Fibroblast of mammary gland (primary cell): ENCODE data around the gene INPP4B.

Experiments
- DNase-seq: peaks from one replicate; pipeline ENCODE4 v3.0.0-alpha.2; 2010; ENCODE audit warnings: low read depth
- H3K4me3 ChIP-seq: 2 replicates; pipeline ENCODE4 v1.5.1; 2011; ENCODE audit warnings: low read depth, mild to moderate bottlenecking, low read length, moderate library complexity; ENCODE audit not compliant: control insufficient read depth
- CTCF ChIP-seq: conservative IDR thresholded peaks from 2 replicates; pipeline ENCODE4 v1.5.1; 2011; ENCODE audit warnings: low read depth, low read length, inconsistent platforms; ENCODE audit not compliant: control insufficient read depth, insufficient read depth

INPP4B gene

GRCh38 chr4:142697320-142697719 lies 148.8 kb downstream of the INPP4B start:
- H3K4me3 ChIP-seq = no peak overlapping the region
- no peak for DNase-seq
- TF ChIP-seq CTCF = no peak

- H3K4me3 ChIP-seq = no peak overlapping the region
- no peak for DNase-seq
- no peak for TF ChIP-seq CTCF
Observed at GRCh38 chr4:142696334-142697122, 149.6 kb downstream of the INPP4B start.

- no peak for TF ChIP-seq CTCF
- H3K4me3 ChIP-seq = no peak overlapping the region
- no peak for DNase-seq
Observed at GRCh38 chr4:142690406-142691163, 155.5 kb downstream of the INPP4B start.

- DNase-seq = no peak
- no peak for TF ChIP-seq CTCF
Observed at GRCh38 chr4:142687547-142688275, 158.4 kb downstream of the INPP4B start.

GRCh38 chr4:142686081-142686480 lies 160.0 kb downstream of the INPP4B start:
- TF ChIP-seq CTCF = no peak
- no peak overlapping the region for H3K4me3 ChIP-seq
- DNase-seq = no peak

More at GRCh38 chr4:142687547-142688275, 158.4 kb downstream of the INPP4B start:
- H3K4me3 ChIP-seq = no peak overlapping the region

- no peak for TF ChIP-seq CTCF
- DNase-seq = no peak
- no peak overlapping the region for H3K4me3 ChIP-seq
Observed at GRCh38 chr4:142683997-142684396, 162.1 kb downstream of the INPP4B start.
